ENCODE data around the gene PERP. TPM values are rescaled to one million over a fixed set of nuclear protein-coding genes. Genes with fewer than 3 reads are reported as not detected.

PERP gene
- total and polyA plus RNA-seq, 2 of the 8 experiments (the other 6 are each of a cell fraction or from before 2014, with no cell fraction given) = 21.0 to 26.7 TPM

- CTCF ChIA-PET (ENCODE audit: partially characterized antibody) = interaction anchor here (1.2 to 1.9 kb wide), 2 partner anchors 9 to 64 kb away, joined by 4 read pairs; no protein-coding TSS in a partner anchor
- Histone ChIP-seq H3K36me3 (ENCODE audit: control insufficient read depth in 2 of 4, insufficient read depth in 4 of 4, low read length in 3 of 4) (no peaks in the 10 kb centered on the region), H3K4ac (replicated peaks; ENCODE audit: insufficient read length, low read depth, low read length) (no peak overlapping the region), H3K27ac (ENCODE audit: low read depth, low read length) (no peak overlapping the region), H3K4me1 (replicated peaks in 1 of 4; ENCODE audit: control insufficient read depth in 3 of 4, insufficient read depth in 4 of 4, low read length in 3 of 4) (no peaks in the 10 kb centered on the region), H4K5ac (ENCODE audit: insufficient read length, low read depth, low read length) (no peak overlapping the region), H3K79me1 (ENCODE audit: low read depth, low read length) (no peaks in the 10 kb centered on the region), H3K56ac (replicated peaks; ENCODE audit: insufficient read length, low read depth, low read length) (no peak overlapping the region), H2AK5ac (ENCODE audit: low read depth, low read length) (no peak overlapping the region), H2BK5ac (ENCODE audit: low read depth, low read length) (no peak overlapping the region), H3K4me2 (ENCODE audit: insufficient read depth in 1 of 2, low read depth in 2 of 2, low read length in 2 of 2) (no peak overlapping the region), H4K20me1 (replicated peaks in 1 of 2; ENCODE audit: control insufficient read depth in 1 of 2, insufficient read depth in 2 of 2, low read length in 2 of 2) (no peaks in the 10 kb centered on the region), H2BK20ac (ENCODE audit: low read length) (no peak overlapping the region), H2BK15ac (ENCODE audit: low read length) (no peak overlapping the region), H3K9me3 (ENCODE audit: insufficient read depth in 2 of 2, low read depth in 1 of 2, low read length in 1 of 2) (no peaks in the 10 kb centered on the region), H4K91ac (replicated peaks; ENCODE audit: insufficient read length, low read length) (no peak overlapping the region), H3K23ac (ENCODE audit: insufficient read length) (no peak overlapping the region), H3K18ac (ENCODE audit: extremely low read depth, low read length) (no peak overlapping the region), H3K27me3 (replicated peaks in 1 of 4; ENCODE audit: control insufficient read depth in 3 of 4, extremely low read depth in 1 of 4, insufficient read depth in 3 of 4, low read length in 3 of 4) (no peaks in the 10 kb centered on the region), H3K14ac (ENCODE audit: insufficient read length) (no peak overlapping the region), H4K8ac (ENCODE audit: extremely low read depth, insufficient read depth, low read length) (no peak overlapping the region), H2BK120ac (replicated peaks; ENCODE audit: low read depth, low read length) (no peak overlapping the region), H3K4me3 (ENCODE audit: extremely low read depth in 1 of 4, insufficient read depth in 2 of 4, low read depth in 3 of 4, low read length in 4 of 4) (no peak overlapping the region), H3K23me2 (ENCODE audit: low read depth, low read length) (no peaks in the 10 kb centered on the region), H2AFZ (ENCODE audit: low read length) (no peak overlapping the region), H3K79me2 (ENCODE audit: control insufficient read depth in 1 of 2, insufficient read depth in 2 of 2, low read length in 2 of 2) (no peaks in the 10 kb centered on the region), H3K9ac (replicated peaks in 1 of 4; ENCODE audit: extremely low read depth in 1 of 4, low read depth in 3 of 4, low read length in 3 of 4) (no peak overlapping the region), H2BK12ac (ENCODE audit: low read depth, low read length) (no peak overlapping the region)
- POLR2A ChIA-PET (ENCODE audit: partially characterized antibody) = no interaction called here
- DNase-seq (ENCODE audit: low read depth in 1 of 2, low spot score in 2 of 2) (no peak), FAIRE-seq (no peak)
- no peak for TF ChIP-seq RXRA (IDR thresholded peaks at IDR 0.05; ENCODE audit: insufficient read depth, low read depth, low read length)
- no peak for TF ChIP-seq YY1 (IDR thresholded peaks at IDR 0.05; ENCODE audit: low read depth, low read length)
- no peak for TF ChIP-seq RBBP5 (IDR thresholded peaks at IDR 0.05; ENCODE audit: borderline replicate concordance, low read depth, low read length)
- no peak for TF ChIP-seq CBX5 (IDR thresholded peaks at IDR 0.05; ENCODE audit: low read depth, low read length)
- no peak for TF ChIP-seq HDAC2 (IDR thresholded peaks at IDR 0.05; ENCODE audit: borderline replicate concordance in 1 of 2, low read depth in 2 of 2, low read length in 2 of 2)
- no peak for TF ChIP-seq TAF7 (optimal IDR thresholded peaks at IDR 0.05; ENCODE audit: borderline replicate concordance, low read depth, low read length)
- WGBS, 2 experiments (ENCODE audit: extremely low coverage in 1 of 2, insufficient coverage in 1 of 2, insufficient read length in 1 of 2, insufficient replicate concordance in 2 of 2, low coverage in 1 of 2, low lambda C conversion rate in 2 of 2, missing lambda C conversion rate in 1 of 2) = 85% methylated on average over 4 of the region's 4 CpGs; no CpG with 5 or more reads in 1 of the 2 experiments
These were observed 62.8 kb downstream of the PERP start for GRCh38 chr6:138044458-138044857.
